Loucy (cell line): ENCODE results near the gene KLHL30.
"Not testable (repeated sequence)": the region's sequence is repeated elsewhere in the genome, so short reads cannot be mapped to it uniquely, and the experiment has no call there.

Experiments
- H2AFZ ChIP-seq: fragments of 200-600 bp; sonication (generic); 2 replicates; pipeline ENCODE4 v1.6.0; 2016; ENCODE audit warnings: antibody characterized with exemption, mild to moderate bottlenecking, low read length, moderate library complexity
- H3F3A ChIP-seq: fragments of 200-600 bp; 2 replicates; pipeline ENCODE4 v1.6.0; 2016; ENCODE audit warnings: antibody characterized with exemption, low read depth, mild to moderate bottlenecking
- H3K27me3 ChIP-seq: fragments of 200-600 bp; sonication (generic); 2 replicates; pipeline ENCODE4 v1.6.1; 2014; ENCODE audit warnings: low read length, mild to moderate bottlenecking; ENCODE audit not compliant: insufficient read depth, poor library complexity, severe bottlenecking
- H3K36me3 ChIP-seq: fragments of 200-600 bp; sonication (generic); 2 replicates; pipeline ENCODE4 v1.6.1; 2016; ENCODE audit warnings: low read length; ENCODE audit not compliant: insufficient read depth
- H3K4me1 ChIP-seq: fragments of 200-600 bp; sonication (generic); 2 replicates; pipeline ENCODE4 v1.5.1; 2014; ENCODE audit warnings: low read length, mild to moderate bottlenecking; ENCODE audit not compliant: insufficient read depth, poor library complexity, severe bottlenecking
- H3K4me2 ChIP-seq: fragments of 200-600 bp; sonication (generic); 2 replicates; pipeline ENCODE4 v1.6.0; 2014; ENCODE audit warnings: antibody characterized with exemption, low read length, low read depth, mild to moderate bottlenecking; ENCODE audit not compliant: poor library complexity, severe bottlenecking
- H3K4me3 ChIP-seq: fragments of 200-600 bp; sonication (generic); 2 replicates; pipeline ENCODE4 v1.5.1; 2014; ENCODE audit warnings: low read length, mild to moderate bottlenecking, mixed read lengths; ENCODE audit not compliant: poor library complexity, severe bottlenecking
- H3K79me2 ChIP-seq: fragments of 200-600 bp; sonication (generic); 2 replicates; pipeline ENCODE4 v1.6.1; 2014; ENCODE audit warnings: low read length; ENCODE audit not compliant: insufficient read depth
- H3K9ac ChIP-seq: fragments of 200-600 bp; sonication (generic); 2 replicates; pipeline ENCODE4 v1.6.0; 2014; ENCODE audit warnings: mild to moderate bottlenecking, low read depth, low read length, moderate library complexity; ENCODE audit not compliant: poor library complexity, severe bottlenecking
- H3K9me2 ChIP-seq: fragments of 200-600 bp; sonication (generic); replicated peaks from 2 replicates; pipeline ENCODE4 v1.6.1; 2016; ENCODE audit warnings: low read depth, low read length, mixed read lengths
- H3K9me3 ChIP-seq: fragments of 200-600 bp; sonication (generic); 2 replicates; pipeline ENCODE4 v1.6.1; 2014; ENCODE audit warnings: mild to moderate bottlenecking, antibody characterized with exemption, low read length, low read depth; ENCODE audit not compliant: insufficient read depth
- H4K20me1 ChIP-seq: fragments of 200-600 bp; sonication (generic); 2 replicates; pipeline ENCODE4 v1.6.0; 2014; ENCODE audit warnings: antibody characterized with exemption, low read length, mild to moderate bottlenecking; ENCODE audit not compliant: insufficient read depth, poor library complexity, severe bottlenecking
- CTCF ChIP-seq: fragments of 200-600 bp; sonication (generic); conservative IDR thresholded peaks from 2 replicates; pipeline ENCODE4 v1.5.1; 2014; ENCODE audit warnings: mild to moderate bottlenecking, antibody characterized with exemption, low read length
- EZH2phosphoT487 ChIP-seq: fragments of 200-600 bp; IDR thresholded peaks from 2 replicates; pipeline ENCODE4 v1.6.1; 2018; ENCODE audit warnings: antibody characterized with exemption, mild to moderate bottlenecking, moderate library complexity, borderline replicate concordance

KLHL30 gene

DNA sequence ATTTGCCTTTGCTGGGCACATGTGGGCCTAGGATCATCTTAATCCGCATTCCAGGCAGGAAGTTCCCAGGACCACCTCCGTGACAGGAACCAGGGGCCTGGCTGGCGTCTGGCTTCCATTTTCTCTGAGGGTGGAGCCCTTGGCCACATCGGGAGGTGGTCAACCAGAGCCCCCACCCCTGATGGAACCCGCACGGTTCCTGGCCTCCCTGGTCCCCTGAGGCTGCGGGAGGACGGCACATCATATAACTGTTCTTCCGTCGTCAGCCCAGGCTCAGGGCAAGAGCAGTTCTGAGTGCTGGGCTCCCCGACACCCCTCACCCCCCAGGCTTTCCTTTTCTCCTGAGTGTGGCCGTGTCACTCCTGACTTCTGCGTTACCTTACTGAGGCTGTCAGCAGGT is 24.9 kb upstream of the KLHL30 start:
- no peak overlapping the region for H2AFZ ChIP-seq
- TF ChIP-seq CTCF, result no peak
- no peak for TF ChIP-seq EZH2phosphoT487
- H3K79me2 ChIP-seq, result no peaks in the 10 kb centered on the region

DNA sequence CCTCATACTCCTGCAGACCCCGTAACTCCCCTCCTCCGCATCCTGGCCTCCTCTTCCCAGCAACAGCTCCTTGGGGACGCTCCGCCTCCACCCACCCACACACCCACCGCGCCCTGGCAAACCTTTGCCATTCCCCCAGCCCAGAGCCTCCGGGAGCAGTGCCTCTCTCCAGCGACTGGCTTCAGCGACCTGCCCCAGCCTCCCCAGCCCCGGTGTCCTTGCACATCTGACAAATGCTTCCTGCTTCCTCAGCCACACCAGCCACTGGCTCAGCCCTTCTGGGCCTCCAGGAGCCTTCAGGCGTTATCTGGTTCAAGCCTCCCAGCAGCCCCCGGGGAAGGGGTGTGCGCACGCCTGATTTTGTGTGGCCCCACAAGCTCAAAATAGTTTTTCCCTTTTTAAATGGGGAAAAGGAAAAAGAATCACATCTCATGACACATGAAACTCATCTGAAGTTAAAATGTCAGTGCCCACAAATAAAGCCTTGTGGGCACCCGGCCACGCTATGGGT is 24.1 kb upstream of the KLHL30 start:
- Histone ChIP-seq H3K36me3 (no peaks in the 10 kb centered on the region), H3K79me2 (no peaks in the 10 kb centered on the region), H3K9ac (no peak overlapping the region), H3K4me1 (peaks cover 4% of the 10 kb centered on the region), H2AFZ (no peak overlapping the region), H3K4me3 (no peak overlapping the region), H4K20me1 (no peaks in the 10 kb centered on the region), H3F3A (no peaks in the 10 kb centered on the region), H3K4me2 (no peak overlapping the region), H3K9me2 (no peaks in the 10 kb centered on the region), H3K27me3 (no peaks in the 10 kb centered on the region), H3K9me3 (0 out of 2 replicates have a peak, but pooled peaks cover 3% of the 10 kb centered on the region)
- no peak for TF ChIP-seq CTCF

More for the DNA sequence above, 24.9 kb upstream of the KLHL30 start:
- no peaks in the 10 kb centered on the region for H3F3A ChIP-seq
- H3K9me3 ChIP-seq, result 0 out of 2 replicates have a peak, but pooled peaks cover 3% of the 10 kb centered on the region
- H3K27me3 ChIP-seq, result no peaks in the 10 kb centered on the region
- no peak overlapping the region for H3K4me3 ChIP-seq
- H3K4me1 ChIP-seq, result peaks cover 10% of the 10 kb centered on the region
- H3K36me3 ChIP-seq, result no peaks in the 10 kb centered on the region
- no peak overlapping the region for H3K4me2 ChIP-seq
- no peak overlapping the region for H3K9ac ChIP-seq
- H3K9me2 ChIP-seq, result no peaks in the 10 kb centered on the region
- H4K20me1 ChIP-seq, result no peaks in the 10 kb centered on the region

DNA sequence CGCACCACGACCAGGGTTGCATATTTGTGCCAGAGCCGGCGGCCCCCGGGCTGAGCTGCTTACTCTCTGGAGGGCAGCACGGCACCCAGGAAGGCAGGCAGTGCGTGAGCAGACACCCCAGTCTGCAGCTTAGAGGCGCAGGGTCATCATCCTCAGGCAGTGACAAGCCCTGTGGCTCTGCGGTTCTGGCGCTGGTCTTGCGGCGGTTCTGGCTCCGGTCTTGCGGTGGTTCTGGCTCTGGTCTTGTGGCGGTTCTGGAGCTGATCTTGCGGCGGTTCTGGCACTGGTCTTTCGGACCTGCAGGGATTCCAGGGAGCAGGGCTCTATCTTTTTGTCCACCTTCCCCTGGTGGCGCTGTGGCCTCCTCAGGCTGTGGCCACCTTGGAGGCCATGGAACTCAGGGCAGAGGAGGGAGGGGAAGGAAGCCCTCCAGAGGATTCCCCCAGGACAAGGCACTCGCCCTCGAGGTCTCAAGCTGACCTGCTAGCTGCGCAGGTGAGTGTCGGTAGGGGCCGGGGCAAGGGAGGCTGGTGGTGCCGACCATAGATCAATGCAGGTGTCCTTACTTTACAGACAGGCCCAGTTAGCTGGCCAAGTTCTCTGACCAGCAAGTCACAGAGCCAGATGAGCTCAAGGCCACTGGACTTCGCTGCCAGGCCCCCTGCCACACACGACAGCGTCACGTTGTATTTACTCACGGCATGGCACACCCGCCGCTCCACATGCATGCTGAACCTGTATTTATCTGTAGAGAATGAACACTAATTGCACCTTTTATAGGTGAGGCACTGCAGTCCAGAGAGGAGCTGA is 23.4 kb upstream of the KLHL30 start:
- Histone ChIP-seq H4K20me1 (no peaks in the 10 kb centered on the region), H3K9me3 (0 out of 2 replicates have a peak, but pooled peaks cover 3% of the 10 kb centered on the region), H3K9me2 (no peaks in the 10 kb centered on the region), H3K4me3 (no peak overlapping the region), H2AFZ (no peak overlapping the region), H3K4me1 (no peaks in the 10 kb centered on the region), H3K27me3 (no peaks in the 10 kb centered on the region), H3K79me2 (no peaks in the 10 kb centered on the region), H3F3A (no peaks in the 10 kb centered on the region), H3K9ac (no peak overlapping the region), H3K4me2 (no peak overlapping the region), H3K36me3 (no peaks in the 10 kb centered on the region)
- TF ChIP-seq EZH2phosphoT487 (no peak), CTCF (no peak)

GRCh38 chr2:238115709-238116108 is 22.8 kb upstream of the KLHL30 start:
- H3K9me2 ChIP-seq, H3K27me3 ChIP-seq, H2AFZ ChIP-seq, H3K4me1 ChIP-seq, H3K79me2 ChIP-seq, H3K36me3 ChIP-seq, H3K9me3 ChIP-seq, H3K9ac ChIP-seq, H3F3A ChIP-seq, H3K4me3 ChIP-seq, H4K20me1 ChIP-seq, H3K4me2 ChIP-seq: not testable (repeated sequence)
